CD8-positive, alpha-beta memory T cell (primary cell): Measurements from ENCODE around the gene VAMP5. TPM values are rescaled to one million over a fixed set of nuclear protein-coding genes. Genes with fewer than 3 reads are reported as not detected.
A peak's percentile ranks its signal among the peaks of the same experiment; 100 is the strongest.

Experiments used
- CTCF ChIA-PET: fragments of 350-600 bp; sonication (Branson Sonifier 250); formaldehyde crosslinking; loops from one replicate; lab custom pipeline; 2021; ENCODE audit warnings: antibody characterized with exemption; lab: Charles Lee
- POLR2A ChIA-PET: fragments of 350-600 bp; sonication (Branson Sonifier 250); formaldehyde crosslinking; loops from one replicate; lab custom pipeline; 2021; ENCODE audit warnings: antibody characterized with exemption; lab: Charles Lee
- DNase-seq, 5 donors: peaks; one replicate each; pipeline versions ENCODE4 v3.0.0 to v3.0.0-alpha.2; 2020 to 2022; ENCODE audit warnings: mixed read lengths in 1 of 5
- H3K27ac ChIP-seq: one replicate; pipeline ENCODE4 v1.7.0; 2013; ENCODE audit warnings: low read depth, mild to moderate bottlenecking, low read length, moderate library complexity
- H3K27me3 ChIP-seq: 2 replicates; pipeline ENCODE4 v1.7.0; 2013; ENCODE audit warnings: low read length, mild to moderate bottlenecking; ENCODE audit not compliant: insufficient read depth, poor library complexity, severe bottlenecking
- H3K36me3 ChIP-seq: 2 replicates; pipeline ENCODE4 v1.7.0; 2013; ENCODE audit warnings: mild to moderate bottlenecking, low read length, moderate library complexity; ENCODE audit not compliant: insufficient read depth
- H3K4me1 ChIP-seq: 2 replicates; pipeline ENCODE4 v1.7.0; 2013; ENCODE audit warnings: mild to moderate bottlenecking, low read length, moderate library complexity; ENCODE audit not compliant: insufficient read depth
- H3K4me3 ChIP-seq: 2 replicates; pipeline ENCODE4 v1.7.0; 2013; ENCODE audit warnings: mild to moderate bottlenecking, low read length
- H3K9me3 ChIP-seq: 2 replicates; pipeline ENCODE4 v1.7.0; 2013; ENCODE audit warnings: mild to moderate bottlenecking, low read length
- H3K27ac Mint-ChIP-seq, 8 donors: one replicate each; pipeline ENCODE4 v1.8.0; 2020 to 2021; ENCODE audit warnings: mixed read lengths in 8 of 8, mild to moderate bottlenecking in 6 of 8, inconsistent platforms in 3 of 8, moderate library complexity in 3 of 8
- H3K27me3 Mint-ChIP-seq, 2 donors: one replicate each; pipeline ENCODE4 v1.8.0; 2020 to 2021; ENCODE audit warnings: mixed read lengths in 2 of 2, mild to moderate bottlenecking in 1 of 2, moderate library complexity in 1 of 2
- H3K36me3 Mint-ChIP-seq, 3 donors: one replicate each; pipeline ENCODE4 v1.8.0; 2020 to 2021; ENCODE audit warnings: mixed read lengths in 3 of 3, inconsistent platforms in 1 of 3, mild to moderate bottlenecking in 1 of 3
- H3K4me1 Mint-ChIP-seq, 3 donors: one replicate each; pipeline ENCODE4 v1.8.0; 2020 to 2021; ENCODE audit warnings: mixed read lengths in 3 of 3, inconsistent platforms in 1 of 3, mild to moderate bottlenecking in 1 of 3
- H3K4me3 Mint-ChIP-seq, 7 donors: one replicate each; pipeline ENCODE4 v1.8.0; 2020 to 2021; ENCODE audit warnings: mixed read lengths in 7 of 7, mild to moderate bottlenecking in 6 of 7, moderate library complexity in 4 of 7, inconsistent platforms in 2 of 7
- H3K9me3 Mint-ChIP-seq, 5 donors: one replicate each; pipeline ENCODE4 v1.8.0; 2020 to 2022; ENCODE audit warnings: mixed read lengths in 5 of 5, mild to moderate bottlenecking in 3 of 5, moderate library complexity in 2 of 5, inconsistent platforms in 1 of 5
- polyA plus RNA-seq: library from polyadenylated mRNA; unstranded; fragments of 300-500 nt; fragmentation: Illumina TruSeq; gene quantifications from one replicate; pipeline ENCODE4 v1.2.3, GENCODE V29; 2021
- total RNA-seq, 2 experiments: library from RNA; stranded (reverse); gene quantifications; one replicate each; pipeline ENCODE4 v1.2.3, GENCODE V29; 2021

VAMP5 gene
- total and polyA plus RNA-seq, 3 experiments from 2014 or later, result 26.4 to 151 (median 28.0) TPM

- peaks cover 41 to 75% (median 48%) of the 10 kb centered on the region in 3 donors for H3K4me1 Mint-ChIP-seq
- DNase-seq, result no peak
- H3K27me3 ChIP-seq, result no peaks in the 10 kb centered on the region
- peaks cover 37% of the 10 kb centered on the region for H3K4me1 ChIP-seq
- no peaks in the 10 kb centered on the region for H3K27me3 Mint-ChIP-seq
- peak overlapping the region in 1 of 7 donors; percentile 88 for H3K4me3 Mint-ChIP-seq
- ChIA-PET CTCF (interaction anchor here (1.6 kb wide), 2 partner anchors 37 to 47 kb away, joined by 3 read pairs; partner anchors contain the start of gene GGCX), POLR2A (no interaction called here)
- peak overlapping the region in 4 of 8 donors; percentile 34 to 93 (median 45) for H3K27ac Mint-ChIP-seq
- no peaks in the 10 kb centered on the region for H3K9me3 ChIP-seq
- no peak overlapping the region for H3K27ac ChIP-seq
- H3K36me3 ChIP-seq, result peaks cover 10% of the 10 kb centered on the region
- H3K9me3 Mint-ChIP-seq, result no peaks in the 10 kb centered on the region
- H3K4me3 ChIP-seq, result no peak overlapping the region
- peaks cover 0 to 41% (median 2%) of the 10 kb centered on the region in 3 donors for H3K36me3 Mint-ChIP-seq
Observed at GRCh38 chr2:85598594-85599340, 14.5 kb downstream of the VAMP5 start.

DNA sequence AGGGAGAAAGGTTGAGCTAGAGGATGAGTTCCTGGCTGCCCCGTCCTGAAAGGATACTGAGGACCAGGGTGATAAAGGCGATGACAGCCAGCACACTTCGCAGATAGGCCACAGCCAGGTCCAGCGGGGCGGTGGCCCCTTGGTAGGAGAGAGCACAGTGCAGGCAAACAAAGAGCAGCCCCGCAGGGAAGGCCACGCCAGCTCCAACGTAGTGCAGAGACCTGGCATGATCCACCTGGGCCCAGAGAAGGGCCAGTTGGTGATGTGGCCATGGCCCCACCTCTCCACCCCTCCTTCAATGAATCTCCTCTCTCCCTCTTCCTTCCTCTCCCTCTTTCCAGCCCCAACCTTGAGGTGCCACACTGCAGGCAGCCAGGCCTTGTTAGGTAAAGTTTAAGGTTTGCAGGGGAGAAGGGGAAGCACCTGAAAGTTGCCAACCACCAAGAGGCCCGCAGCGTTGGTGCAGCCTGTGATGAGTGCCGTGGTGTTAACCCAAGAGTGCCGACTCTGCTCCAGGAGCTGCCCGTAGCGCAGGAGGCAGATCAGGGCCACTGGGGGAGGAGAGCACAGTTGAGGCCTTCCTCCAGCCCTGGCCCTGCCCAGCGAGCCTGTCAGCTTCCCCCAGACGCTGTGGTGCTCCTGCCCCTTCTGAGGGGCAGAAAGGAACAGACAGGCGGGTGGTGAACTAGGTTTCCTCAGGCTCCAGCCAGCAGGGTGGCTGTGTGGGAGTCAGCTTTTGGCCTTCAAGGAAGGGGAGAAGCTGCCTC lies 15.4 kb downstream of the VAMP5 start:
- CTCF ChIA-PET, result interaction anchor here (1.6 kb wide), 2 partner anchors 38 to 48 kb away, joined by 3 read pairs; partner anchors contain the start of gene GGCX
- Histone ChIP-seq H3K4me3 (no peak overlapping the region), H3K4me1 (peaks cover 40% of the 10 kb centered on the region), H3K36me3 (peaks cover 10% of the 10 kb centered on the region), H3K27ac (no peak overlapping the region), H3K27me3 (no peaks in the 10 kb centered on the region), H3K9me3 (no peaks in the 10 kb centered on the region)
- no peaks in the 10 kb centered on the region for H3K9me3 Mint-ChIP-seq
- H3K4me3 Mint-ChIP-seq, result peak overlapping the region in 2 of 7 donors; percentile 36 to 88
- H3K27ac Mint-ChIP-seq, result peak overlapping the region in 3 of 8 donors; percentile 22 to 85 (median 48)
- POLR2A ChIA-PET, result no interaction called here
- no peaks in the 10 kb centered on the region for H3K27me3 Mint-ChIP-seq
- peaks cover 38 to 74% (median 44%) of the 10 kb centered on the region in 3 donors for H3K4me1 Mint-ChIP-seq
- DNase-seq, result no peak
- H3K36me3 Mint-ChIP-seq, result peaks cover 0 to 41% (median 2%) of the 10 kb centered on the region in 3 donors

GRCh38 chr2:85600235-85600575 lies 16.0 kb downstream of the VAMP5 start:
- peaks cover 0 to 43% (median 2%) of the 10 kb centered on the region in 3 donors for H3K36me3 Mint-ChIP-seq
- H3K27me3 Mint-ChIP-seq, result no peaks in the 10 kb centered on the region
- peaks cover 37% of the 10 kb centered on the region for H3K4me1 ChIP-seq
- H3K27ac ChIP-seq, result no peak overlapping the region
- DNase-seq, result no peak
- H3K27me3 ChIP-seq, result no peaks in the 10 kb centered on the region
- H3K9me3 ChIP-seq, result no peaks in the 10 kb centered on the region
- ChIA-PET CTCF (interaction anchor here (1.6 kb wide), 2 partner anchors 39 to 48 kb away, joined by 3 read pairs; partner anchors contain the start of gene GGCX), POLR2A (no interaction called here)
- H3K4me3 ChIP-seq, result no peak overlapping the region
- peak overlapping the region in 2 of 7 donors; percentile 88 to 89 for H3K4me3 Mint-ChIP-seq
- H3K4me1 Mint-ChIP-seq, result peaks cover 37 to 74% (median 44%) of the 10 kb centered on the region in 3 donors
- H3K36me3 ChIP-seq, result peaks cover 10% of the 10 kb centered on the region
- H3K9me3 Mint-ChIP-seq, result no peaks in the 10 kb centered on the region
- peak overlapping the region in 5 of 8 donors; percentile 17 to 83 (median 55) for H3K27ac Mint-ChIP-seq

DNA sequence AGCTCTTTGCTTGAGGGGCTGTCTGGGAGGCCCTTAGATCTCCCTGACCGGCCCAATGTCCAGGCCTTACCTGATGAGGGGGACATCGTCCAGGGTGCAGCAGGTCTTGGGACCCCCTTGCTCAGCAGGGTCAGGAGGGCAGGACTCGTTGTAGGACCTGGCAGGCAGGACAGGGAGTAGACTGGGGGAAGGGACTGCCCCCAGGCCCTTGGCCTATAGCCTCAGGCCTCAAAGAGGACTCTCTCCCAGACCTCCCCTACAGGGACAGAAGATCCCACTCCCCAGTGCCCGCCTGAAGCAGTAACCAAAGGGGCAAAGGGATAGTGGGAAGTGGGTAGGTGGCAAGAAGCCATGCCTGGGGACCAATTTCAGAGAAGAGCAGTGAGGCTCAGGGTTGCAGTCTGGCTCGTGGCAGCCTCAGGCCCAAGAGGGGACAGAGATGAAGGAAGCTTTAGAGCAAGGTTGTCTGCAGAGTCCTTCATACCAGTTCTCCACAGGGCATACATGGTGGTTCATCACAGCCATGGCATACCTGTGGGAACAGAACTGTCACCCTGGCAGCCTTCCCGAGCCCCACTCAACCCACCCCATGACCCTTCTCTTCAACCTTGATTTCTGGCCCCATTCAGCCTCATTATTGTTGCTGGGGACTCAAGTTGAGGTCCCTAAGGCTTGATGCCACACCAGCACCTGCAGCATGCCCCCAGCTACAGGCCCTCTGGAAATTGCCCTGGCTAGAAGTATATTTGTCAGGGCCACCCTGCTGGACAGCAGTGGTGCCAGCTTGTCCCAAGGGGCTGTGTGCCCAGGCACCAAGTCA lies 16.9 kb downstream of the VAMP5 start:
- Mint-ChIP-seq H3K4me1 (peaks cover 33 to 71% (median 42%) of the 10 kb centered on the region in 3 donors), H3K9me3 (no peaks in the 10 kb centered on the region), H3K27me3 (no peaks in the 10 kb centered on the region), H3K27ac (peak overlapping the region; percentile 29 to 94 (median 84)), H3K4me3 (peak overlapping the region; percentile 80 to 93 (median 86)), H3K36me3 (peaks cover 0 to 37% (median 2%) of the 10 kb centered on the region in 3 donors)
- H3K9me3 ChIP-seq, result no peaks in the 10 kb centered on the region
- peaks cover 35% of the 10 kb centered on the region for H3K4me1 ChIP-seq
- DNase-seq, result peak in 1 of 5 donors; percentile 42
- ChIA-PET POLR2A (interaction anchor here (0.6 kb wide), 1 partner anchor 113 kb away, joined by 4 read pairs; no protein-coding TSS in a partner anchor), CTCF (interaction anchor here (1.5 kb wide), 1 partner anchor 9 kb away, joined by 3 read pairs; no protein-coding TSS in a partner anchor)
- no peaks in the 10 kb centered on the region for H3K27me3 ChIP-seq
- peaks cover 10% of the 10 kb centered on the region for H3K36me3 ChIP-seq
- no peak overlapping the region for H3K4me3 ChIP-seq
- H3K27ac ChIP-seq, result peak overlapping the region; percentile 43

DNA sequence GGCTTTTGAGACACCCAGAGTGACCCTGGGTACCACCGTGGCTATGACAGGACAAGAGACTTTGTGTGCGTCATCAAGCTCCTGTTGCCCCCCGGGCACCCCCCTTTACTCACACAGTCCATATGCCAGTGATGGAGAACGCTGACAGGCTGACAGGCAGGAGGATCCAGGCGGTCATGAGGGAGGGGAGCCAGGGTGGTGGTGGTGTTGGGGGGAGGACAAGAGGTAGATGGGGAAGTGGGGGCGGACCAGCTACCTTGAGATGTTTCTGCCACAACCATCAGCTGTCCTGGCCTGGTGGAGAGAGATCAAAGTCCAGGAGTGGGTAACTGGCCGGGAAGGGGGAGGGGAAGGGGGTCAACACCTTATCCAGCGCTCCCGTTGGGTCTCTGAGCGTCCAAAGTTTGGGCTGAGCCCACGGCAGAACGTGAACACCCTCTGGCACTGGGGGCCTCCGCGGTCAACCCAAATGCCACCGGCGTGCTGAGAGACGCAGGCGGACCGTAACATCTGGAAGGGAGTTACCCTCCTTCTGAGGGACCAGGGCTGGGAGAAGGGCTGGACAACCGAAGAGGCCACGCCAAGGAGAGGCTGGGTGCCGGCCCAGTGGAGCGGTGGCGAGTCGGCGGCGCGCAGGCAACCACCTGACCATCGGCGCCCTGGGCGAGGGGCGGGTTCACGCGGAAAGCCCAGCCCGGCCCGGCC lies 17.7 kb downstream of the VAMP5 start:
- H3K27me3 Mint-ChIP-seq, result no peaks in the 10 kb centered on the region
- POLR2A ChIA-PET, result interaction anchor here (0.6 to 2.4 kb wide), 2 partner anchors 10 to 113 kb away, joined by 4 to 11 read pairs; partner anchors contain the start of gene C2orf68
- Histone ChIP-seq H3K27ac (peak overlapping the region; percentile 43), H3K4me3 (peak overlapping the region; percentile 96), H3K9me3 (no peaks in the 10 kb centered on the region), H3K36me3 (peaks cover 8% of the 10 kb centered on the region), H3K4me1 (peaks cover 27% of the 10 kb centered on the region), H3K27me3 (no peaks in the 10 kb centered on the region)
- DNase-seq, result peak in 1 of 5 donors; percentile 47
- H3K27ac Mint-ChIP-seq, result peak overlapping the region; percentile 58 to 96 (median 84)
- CTCF ChIA-PET, result interaction anchor here (0.8 to 1.5 kb wide), 3 partner anchors 9 to 24 kb away, joined by 3 to 5 read pairs (median 4); partner anchors contain the start of gene VAMP8
- peaks cover 26 to 68% (median 39%) of the 10 kb centered on the region in 3 donors for H3K4me1 Mint-ChIP-seq
- H3K9me3 Mint-ChIP-seq, result no peaks in the 10 kb centered on the region
- H3K4me3 Mint-ChIP-seq, result peak overlapping the region; percentile 80 to 93 (median 86)
- peaks cover 0 to 39% (median 2%) of the 10 kb centered on the region in 3 donors for H3K36me3 Mint-ChIP-seq

DNA sequence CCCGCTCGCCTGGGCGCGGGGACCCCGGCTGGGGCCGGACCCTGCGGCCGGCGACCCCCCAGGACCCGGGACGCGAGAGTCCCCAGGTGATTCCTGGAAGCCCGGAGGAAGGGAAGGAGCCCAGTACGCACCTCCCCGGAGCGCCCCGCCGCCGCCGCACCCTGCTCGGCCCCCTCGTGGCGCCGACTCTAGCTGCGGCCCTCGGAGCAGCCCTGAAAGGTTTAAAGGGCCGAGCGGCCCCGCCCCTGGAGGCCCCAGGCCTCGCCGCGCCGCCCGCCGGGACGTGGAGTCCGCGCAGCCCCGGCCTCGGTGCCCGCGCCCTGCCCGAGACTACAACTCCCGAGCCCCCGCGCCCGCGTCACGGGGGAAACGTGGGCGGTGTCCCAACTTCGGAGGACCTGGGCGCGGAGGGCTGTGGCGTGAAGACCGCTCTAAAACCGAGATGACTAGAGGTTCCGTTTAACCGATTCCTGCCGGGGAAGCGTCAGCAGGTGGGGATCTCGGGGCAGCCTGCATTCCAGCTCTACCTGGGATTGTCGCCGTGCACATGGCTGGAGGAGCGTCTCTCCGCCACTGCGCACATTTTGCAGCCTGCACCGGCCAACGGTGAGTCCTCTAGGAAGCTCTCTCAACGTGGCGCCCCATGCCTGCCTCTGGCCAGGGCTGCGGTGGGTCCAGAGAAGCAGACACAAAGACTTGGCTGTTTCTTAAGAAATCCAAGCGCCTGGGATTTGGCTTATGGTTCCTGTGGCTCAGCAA lies 18.4 kb downstream of the VAMP5 start, which contains the start of gene TMEM150A:
TMEM150A (minus strand) TSS at position 223 of the 759 bp plus-strand sequence. CDS start 750 bp downstream, outside the sequence.
- ChIA-PET POLR2A (interaction anchor here (0.6 to 2.4 kb wide), 2 partner anchors 9 to 42 kb away, joined by 5 to 11 read pairs; partner anchors contain the start of gene C2orf68), CTCF (interaction anchor here (0.8 to 1.5 kb wide), 4 partner anchors 10 to 35 kb away, joined by 3 to 5 read pairs (median 4); partner anchors contain the start of gene VAMP8)
- H3K9me3 Mint-ChIP-seq, result no peaks in the 10 kb centered on the region
- peak within 1 kb of the TSS; percentile 58 to 96 (median 86) for H3K27ac Mint-ChIP-seq
- H3K4me3 Mint-ChIP-seq, result peak within 1 kb of the TSS; percentile 81 to 93 (median 90)
- H3K4me1 ChIP-seq, result peaks cover 24% of the 10 kb centered on the region
- peaks cover 5% of the 10 kb centered on the region for H3K36me3 ChIP-seq
- peaks cover 23 to 65% (median 40%) of the 10 kb centered on the region in 3 donors for H3K4me1 Mint-ChIP-seq
- no peaks in the 10 kb centered on the region for H3K9me3 ChIP-seq
- peak within 1 kb of the TSS; percentile 96 for H3K4me3 ChIP-seq
- peaks cover 0 to 36% (median 2%) of the 10 kb centered on the region in 3 donors for H3K36me3 Mint-ChIP-seq
- peak within 1 kb of the TSS; percentile 43 for H3K27ac ChIP-seq
- no peaks in the 10 kb centered on the region for H3K27me3 ChIP-seq
- DNase-seq, result peak; percentile 76 to 89 (median 80)
- no peaks in the 10 kb centered on the region for H3K27me3 Mint-ChIP-seq
